Mesothelial cell of epicardium (in vitro differentiated cells): ENCODE measurements around the gene GUCY2F. TPM values are rescaled to one million over a fixed set of nuclear protein-coding genes. Genes with fewer than 3 reads are reported as not detected.
A peak's percentile ranks its signal among the peaks of the same experiment; 100 is the strongest.

ENCODE experiments used
- DNase-seq, 2 experiments: peaks; one replicate each; pipeline ENCODE4 v3.0.0; 2021; ENCODE audit warnings: low spot score in 2 of 2; ENCODE audit not compliant: unreplicated experiment in 2 of 2
- H3K27ac Mint-ChIP-seq: 2 replicates; pipeline ENCODE4 v1.8.0; 2021; ENCODE audit warnings: mixed read lengths
- H3K27me3 Mint-ChIP-seq: 2 replicates; pipeline ENCODE4 v1.8.0; 2021; ENCODE audit warnings: low read depth, mixed read lengths
- H3K36me3 Mint-ChIP-seq: 2 replicates; pipeline ENCODE4 v1.8.0; 2021; ENCODE audit warnings: mixed read lengths
- H3K4me1 Mint-ChIP-seq: 2 replicates; pipeline ENCODE4 v1.8.0; 2021; ENCODE audit warnings: mixed read lengths
- H3K4me3 Mint-ChIP-seq: 2 replicates; pipeline ENCODE4 v1.8.0; 2021; ENCODE audit warnings: mild to moderate bottlenecking, moderate library complexity, mixed read lengths
- H3K9me3 Mint-ChIP-seq: 2 replicates; pipeline ENCODE4 v1.8.0; 2021; ENCODE audit warnings: mixed read lengths
- CTCF ChIP-seq: fragments of 200-600 bp; sonication (generic); IDR thresholded peaks from one replicate; pipeline ENCODE4 v1.5.0; 2021; ENCODE audit warnings: antibody characterized with exemption; ENCODE audit not compliant: unreplicated experiment
- total RNA-seq: library from RNA; stranded (reverse); gene quantifications from 3 replicates; pipeline ENCODE4 v1.2.1, GENCODE V29; 2021

The GUCY2F gene
- total RNA-seq, 1 donor from 2014 or later, result not detected

GRCh38 chrX:109351557-109351956, 130.3 kb downstream of the GUCY2F start:
- H3K4me3 Mint-ChIP-seq, result no peak overlapping the region
- no peak for DNase-seq
- H3K36me3 Mint-ChIP-seq, result no peaks in the 10 kb centered on the region
- peak overlapping the region; percentile 82 for H3K27ac Mint-ChIP-seq
- no peak for TF ChIP-seq CTCF
- no peaks in the 10 kb centered on the region for H3K9me3 Mint-ChIP-seq
- H3K27me3 Mint-ChIP-seq, result no peaks in the 10 kb centered on the region
- peaks cover 26% of the 10 kb centered on the region for H3K4me1 Mint-ChIP-seq

- no peak for DNase-seq
- TF ChIP-seq CTCF, result no peak
- Mint-ChIP-seq H3K36me3 (no peaks in the 10 kb centered on the region), H3K27me3 (no peaks in the 10 kb centered on the region), H3K9me3 (no peaks in the 10 kb centered on the region), H3K27ac (peak overlapping the region; percentile 28), H3K4me1 (peaks cover 32% of the 10 kb centered on the region), H3K4me3 (no peak overlapping the region)
Observed at GRCh38 chrX:109350551-109350950, 131.3 kb downstream of the GUCY2F start.

- Mint-ChIP-seq H3K4me1 (peaks cover 32% of the 10 kb centered on the region), H3K4me3 (no peak overlapping the region), H3K27me3 (no peaks in the 10 kb centered on the region), H3K27ac (no peak overlapping the region), H3K36me3 (no peaks in the 10 kb centered on the region), H3K9me3 (no peaks in the 10 kb centered on the region)
- DNase-seq, result no peak
- TF ChIP-seq CTCF, result no peak
Observed at GRCh38 chrX:109350051-109350450, 131.8 kb downstream of the GUCY2F start.

GRCh38 chrX:109347632-109348031, 134.3 kb downstream of the GUCY2F start:
- no peak for TF ChIP-seq CTCF
- Mint-ChIP-seq H3K27me3 (no peaks in the 10 kb centered on the region), H3K9me3 (no peaks in the 10 kb centered on the region), H3K27ac (peak overlapping the region; percentile 79), H3K4me1 (peaks cover 48% of the 10 kb centered on the region), H3K36me3 (no peaks in the 10 kb centered on the region), H3K4me3 (no peak overlapping the region)
- DNase-seq, result no peak

- peaks cover 6% of the 10 kb centered on the region for H3K9me3 Mint-ChIP-seq
- H3K27me3 Mint-ChIP-seq, result no peaks in the 10 kb centered on the region
- TF ChIP-seq CTCF, result no peak
- DNase-seq, result no peak
- no peak overlapping the region for H3K4me3 Mint-ChIP-seq
- H3K27ac Mint-ChIP-seq, result peak overlapping the region; percentile 43
- H3K4me1 Mint-ChIP-seq, result peaks cover 39% of the 10 kb centered on the region
- H3K36me3 Mint-ChIP-seq, result no peaks in the 10 kb centered on the region
Observed at GRCh38 chrX:109346491-109346890, 135.4 kb downstream of the GUCY2F start.

- Mint-ChIP-seq H3K9me3 (peaks cover 10% of the 10 kb centered on the region), H3K27me3 (no peaks in the 10 kb centered on the region), H3K4me3 (no peak overlapping the region), H3K4me1 (peaks cover 35% of the 10 kb centered on the region), H3K27ac (no peak overlapping the region), H3K36me3 (no peaks in the 10 kb centered on the region)
- no peak for TF ChIP-seq CTCF
- no peak for DNase-seq
Observed at GRCh38 chrX:109345856-109346255, 136.0 kb downstream of the GUCY2F start.
